ENCODE measurements around the gene GGA3.
"Not testable (repeated sequence)": the region's sequence is repeated elsewhere in the genome, so short reads cannot be mapped to it uniquely, and the experiment has no call there.

GGA3 gene

DNA sequence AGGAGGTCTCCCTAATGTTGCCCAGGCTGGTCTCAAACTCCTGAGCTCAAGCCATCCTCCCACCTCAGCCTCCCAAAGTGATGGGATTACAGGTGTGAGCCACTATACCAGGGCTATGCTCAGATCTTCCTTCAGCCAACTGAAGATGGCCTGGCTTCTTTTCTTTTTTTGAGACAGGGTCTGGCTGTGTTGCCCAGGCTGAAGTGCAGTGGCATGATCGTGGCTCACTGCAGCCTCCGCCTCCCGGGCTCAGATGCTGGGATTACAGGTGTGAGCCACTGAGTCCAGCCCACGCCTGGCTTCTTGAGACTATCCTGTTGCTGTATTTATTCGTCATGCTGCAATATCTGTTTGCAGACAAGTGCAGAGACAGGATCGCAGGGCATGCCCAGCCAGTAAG is 23.7 kb upstream of the GGA3 start:
- FAIRE-seq: no peak
- no peak for TF ChIP-seq CTCF (IDR thresholded peaks at IDR 0.05; ENCODE audit: insufficient read depth, missing control alignments)
- no peak for DNase-seq (ENCODE audit: insufficient read length, low spot score)

GRCh38 chr17:75280189-75280588 is 18.8 kb upstream of the GGA3 start:
- DNase-seq (ENCODE audit: insufficient read length, low spot score); FAIRE-seq: not testable (repeated sequence)

DNA sequence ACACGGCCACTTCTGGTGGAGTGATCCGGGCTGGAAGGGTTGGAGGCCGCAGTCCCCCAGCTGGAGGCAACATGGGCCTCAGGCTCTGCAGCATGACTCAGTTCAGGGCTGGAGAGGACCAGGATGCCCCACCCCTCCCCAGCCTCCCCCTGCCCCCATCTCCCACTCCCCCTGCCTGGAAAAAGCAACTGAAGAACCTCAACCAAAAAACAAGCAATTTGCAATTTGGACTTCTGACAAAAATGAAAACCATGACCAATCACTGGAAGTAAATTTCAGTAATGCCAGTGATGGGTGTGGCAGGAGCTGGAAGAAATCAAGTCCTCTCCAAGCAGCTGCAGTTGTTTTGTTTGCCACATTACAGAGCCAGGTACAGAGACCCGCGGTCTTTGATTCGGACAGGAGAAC is 16.3 kb upstream of the GGA3 start:
- FAIRE-seq (no peak), DNase-seq (ENCODE audit: insufficient read length, low spot score) (no peak)
- TF ChIP-seq CTCF (IDR thresholded peaks at IDR 0.05; ENCODE audit: insufficient read depth, missing control alignments): no peak

- DNase-seq (ENCODE audit: insufficient read length, low spot score) (no peak), FAIRE-seq (no peak)
- no peak for TF ChIP-seq CTCF (IDR thresholded peaks at IDR 0.05; ENCODE audit: insufficient read depth, missing control alignments)
Measured at GRCh38 chr17:75273977-75274708, 12.7 kb upstream of the GGA3 start.

GRCh38 chr17:75272848-75273184 is 11.4 kb upstream of the GGA3 start:
- TF ChIP-seq CTCF (IDR thresholded peaks at IDR 0.05; ENCODE audit: insufficient read depth, missing control alignments): no peak
- no peak for FAIRE-seq
- DNase-seq (ENCODE audit: insufficient read length, low spot score): no peak

GRCh38 chr17:75271955-75272847 is 10.8 kb upstream of the GGA3 start:
- FAIRE-seq: no peak
- no peak for TF ChIP-seq CTCF (IDR thresholded peaks at IDR 0.05; ENCODE audit: insufficient read depth, missing control alignments)
- DNase-seq (ENCODE audit: insufficient read length, low spot score): no peak

GRCh38 chr17:75271233-75271954 is 10.0 kb upstream of the GGA3 start:
- peak; percentile 94 for DNase-seq (ENCODE audit: insufficient read length, low spot score)
- no peak for FAIRE-seq
- TF ChIP-seq CTCF (IDR thresholded peaks at IDR 0.05; ENCODE audit: insufficient read depth, missing control alignments): peak; percentile 78

All from D721Med (cell line).